ENCODE data around the gene TLR7.

Gene TLR7

DNA sequence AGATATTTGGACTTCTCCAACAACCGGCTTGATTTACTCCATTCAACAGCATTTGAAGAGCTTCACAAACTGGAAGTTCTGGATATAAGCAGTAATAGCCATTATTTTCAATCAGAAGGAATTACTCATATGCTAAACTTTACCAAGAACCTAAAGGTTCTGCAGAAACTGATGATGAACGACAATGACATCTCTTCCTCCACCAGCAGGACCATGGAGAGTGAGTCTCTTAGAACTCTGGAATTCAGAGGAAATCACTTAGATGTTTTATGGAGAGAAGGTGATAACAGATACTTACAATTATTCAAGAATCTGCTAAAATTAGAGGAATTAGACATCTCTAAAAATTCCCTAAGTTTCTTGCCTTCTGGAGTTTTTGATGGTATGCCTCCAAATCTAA is 20.3 kb downstream of the TLR7 start:
- H3K4me3 ChIP-seq (replicated peaks in 1 of 2; ENCODE audit: low read depth in 2 of 2, low read length in 2 of 2) = no peak overlapping the region
- TF ChIP-seq, protein P1, sequence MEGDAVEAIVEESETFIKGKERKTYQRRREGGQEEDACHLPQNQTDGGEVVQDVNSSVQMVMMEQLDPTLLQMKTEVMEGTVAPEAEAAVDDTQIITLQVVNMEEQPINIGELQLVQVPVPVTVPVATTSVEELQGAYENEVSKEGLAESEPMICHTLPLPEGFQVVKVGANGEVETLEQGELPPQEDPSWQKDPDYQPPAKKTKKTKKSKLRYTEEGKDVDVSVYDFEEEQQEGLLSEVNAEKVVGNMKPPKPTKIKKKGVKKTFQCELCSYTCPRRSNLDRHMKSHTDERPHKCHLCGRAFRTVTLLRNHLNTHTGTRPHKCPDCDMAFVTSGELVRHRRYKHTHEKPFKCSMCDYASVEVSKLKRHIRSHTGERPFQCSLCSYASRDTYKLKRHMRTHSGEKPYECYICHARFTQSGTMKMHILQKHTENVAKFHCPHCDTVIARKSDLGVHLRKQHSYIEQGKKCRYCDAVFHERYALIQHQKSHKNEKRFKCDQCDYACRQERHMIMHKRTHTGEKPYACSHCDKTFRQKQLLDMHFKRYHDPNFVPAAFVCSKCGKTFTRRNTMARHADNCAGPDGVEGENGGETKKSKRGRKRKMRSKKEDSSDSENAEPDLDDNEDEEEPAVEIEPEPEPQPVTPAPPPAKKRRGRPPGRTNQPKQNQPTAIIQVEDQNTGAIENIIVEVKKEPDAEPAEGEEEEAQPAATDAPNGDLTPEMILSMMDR (IDR thresholded peaks at IDR 0.05; ENCODE audit: low read depth, low read length) = no peak
- no peak for DNase-seq (ENCODE audit: low read depth in 2 of 2)

DNA sequence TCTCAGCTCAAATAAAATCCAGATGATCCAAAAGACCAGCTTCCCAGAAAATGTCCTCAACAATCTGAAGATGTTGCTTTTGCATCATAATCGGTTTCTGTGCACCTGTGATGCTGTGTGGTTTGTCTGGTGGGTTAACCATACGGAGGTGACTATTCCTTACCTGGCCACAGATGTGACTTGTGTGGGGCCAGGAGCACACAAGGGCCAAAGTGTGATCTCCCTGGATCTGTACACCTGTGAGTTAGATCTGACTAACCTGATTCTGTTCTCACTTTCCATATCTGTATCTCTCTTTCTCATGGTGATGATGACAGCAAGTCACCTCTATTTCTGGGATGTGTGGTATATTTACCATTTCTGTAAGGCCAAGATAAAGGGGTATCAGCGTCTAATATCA is 20.9 kb downstream of the TLR7 start:
- no peak for DNase-seq (ENCODE audit: low read depth in 2 of 2)
- TF ChIP-seq, protein P1 (IDR thresholded peaks at IDR 0.05; ENCODE audit: low read depth, low read length) = no peak
- H3K4me3 ChIP-seq (replicated peaks in 1 of 2; ENCODE audit: low read depth in 2 of 2, low read length in 2 of 2) = no peak overlapping the region

DNA sequence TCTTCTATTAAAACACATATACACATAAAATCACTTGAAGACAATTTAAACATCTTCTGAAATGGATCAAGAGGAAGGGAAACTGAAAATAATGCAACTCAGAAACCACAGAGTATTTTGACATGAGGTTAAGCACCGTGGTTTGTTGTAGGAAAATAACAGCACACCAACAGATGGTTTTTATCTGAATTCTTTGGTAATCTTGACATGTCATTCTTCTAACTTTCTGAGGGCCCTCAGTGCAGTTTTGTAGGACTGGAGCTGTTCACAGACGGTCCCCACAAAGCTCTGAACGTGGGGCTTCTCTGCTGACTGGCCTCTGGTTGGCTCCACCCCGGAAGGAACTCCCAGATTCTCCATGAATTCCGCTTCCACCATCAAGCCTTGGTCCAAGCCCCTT is 23.6 kb downstream of the TLR7 start:
- no peak overlapping the region for H3K4me3 ChIP-seq (replicated peaks in 1 of 2; ENCODE audit: low read depth in 2 of 2, low read length in 2 of 2)
- peak in 1 of 2 donors; percentile 32 for DNase-seq (ENCODE audit: low read depth in 2 of 2)
- TF ChIP-seq, protein P1 (IDR thresholded peaks at IDR 0.05; ENCODE audit: low read depth, low read length) = no peak

DNA sequence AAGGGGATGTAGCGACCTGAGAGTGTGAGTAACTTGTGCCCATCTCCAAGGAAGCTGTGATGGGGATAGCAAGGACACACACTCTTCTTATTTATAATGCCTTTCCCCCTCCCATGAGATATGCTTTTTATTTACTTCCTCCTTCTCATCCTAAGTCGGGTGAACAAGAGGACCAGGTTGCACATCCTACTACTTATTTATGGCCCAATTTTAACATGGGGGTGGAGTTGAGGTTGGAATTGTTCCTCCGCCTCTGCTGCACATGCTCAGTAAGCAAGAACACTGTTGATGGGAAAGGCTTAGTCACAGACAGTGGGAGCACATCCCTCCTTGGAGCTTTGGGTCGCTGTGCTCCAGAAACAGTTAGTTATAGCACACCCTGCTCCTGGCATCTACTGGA is 24.3 kb downstream of the TLR7 start:
- TF ChIP-seq, protein P1 (IDR thresholded peaks at IDR 0.05; ENCODE audit: low read depth, low read length) = no peak
- no peak overlapping the region for H3K4me3 ChIP-seq (replicated peaks in 1 of 2; ENCODE audit: low read depth in 2 of 2, low read length in 2 of 2)
- no peak for DNase-seq (ENCODE audit: low read depth in 2 of 2)

DNA sequence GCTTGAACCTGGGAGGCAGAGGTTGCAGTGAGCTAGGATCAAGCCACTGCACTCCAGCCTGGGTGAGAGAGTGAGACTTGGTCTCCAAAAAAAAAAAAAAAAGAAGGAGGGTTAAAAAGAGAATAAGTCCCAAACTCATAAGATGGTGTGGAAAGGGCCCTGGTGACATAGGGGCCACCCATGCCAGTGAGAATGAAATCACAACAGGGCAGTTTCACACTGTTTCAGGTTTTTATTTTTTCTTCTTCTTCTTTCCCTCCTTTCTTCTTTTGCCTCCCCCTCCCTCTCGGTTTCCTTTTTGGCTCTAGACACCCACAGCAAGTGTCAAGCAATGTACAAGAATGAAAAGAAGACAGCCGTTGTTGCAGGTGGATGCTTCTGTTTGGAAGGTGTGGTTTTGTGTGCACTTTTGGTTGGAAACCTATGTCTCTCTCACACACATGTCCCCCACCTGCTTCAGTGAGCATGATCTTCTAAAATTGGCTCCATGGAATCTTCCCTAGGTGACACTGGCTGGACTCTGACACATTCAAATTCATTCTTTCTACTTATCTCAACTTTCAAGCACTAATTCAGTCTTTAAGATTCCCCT is 25.1 kb downstream of the TLR7 start:
- DNase-seq (ENCODE audit: low read depth in 2 of 2) = no peak
- TF ChIP-seq, protein P1 (IDR thresholded peaks at IDR 0.05; ENCODE audit: low read depth, low read length) = no peak
- H3K4me3 ChIP-seq (replicated peaks in 1 of 2; ENCODE audit: low read depth in 2 of 2, low read length in 2 of 2) = no peak overlapping the region

DNA sequence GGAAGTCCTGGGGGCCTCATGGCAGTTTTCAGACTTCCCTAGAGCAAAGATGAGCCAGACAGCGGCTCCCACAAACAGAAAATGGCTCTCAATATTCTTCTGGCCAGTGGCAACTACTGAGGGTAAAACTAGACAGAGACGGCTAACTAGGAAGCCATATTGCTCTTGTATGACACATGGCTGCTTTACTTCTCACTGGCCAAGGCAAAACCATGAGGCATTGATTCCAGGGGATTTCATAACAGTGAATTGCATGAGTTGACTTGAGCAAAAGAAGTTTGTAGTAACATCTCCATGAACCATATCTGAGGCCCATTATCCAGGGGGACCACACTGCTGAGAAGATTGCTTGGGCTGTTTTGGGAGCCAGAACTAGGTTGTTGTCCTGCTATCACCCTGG is 25.8 kb downstream of the TLR7 start:
- no peak overlapping the region for H3K4me3 ChIP-seq (replicated peaks in 1 of 2; ENCODE audit: low read depth in 2 of 2, low read length in 2 of 2)

More for the DNA sequence above, 25.8 kb downstream of the TLR7 start:
- no peak for DNase-seq (ENCODE audit: low read depth in 2 of 2)
- TF ChIP-seq, protein P1 (IDR thresholded peaks at IDR 0.05; ENCODE audit: low read depth, low read length) = no peak
